Cardiac muscle cell (in vitro differentiated cells and primary cell): ENCODE measurements around the gene ZBTB3. TPM values are rescaled to one million over a fixed set of nuclear protein-coding genes. Genes with fewer than 3 reads are reported as not detected.
A peak's percentile ranks its signal among the peaks of the same experiment; 100 is the strongest.
"Not testable (repeated sequence)": the region's sequence is repeated elsewhere in the genome, so short reads cannot be mapped to it uniquely, and the experiment has no call there.

Source experiments
- DNase-seq, 2 donors: peaks; one replicate each; pipeline versions ENCODE4 v3.0.0 to v3.0.0-alpha.2; 2010 to 2017; ENCODE audit warnings: low read depth in 1 of 2, low spot score in 1 of 2
- H3K27ac ChIP-seq: fragments of 200-600 bp; sonication (generic); 2 replicates; pipeline ENCODE4 v1.5.1; 2016
- H3K27me3 ChIP-seq: fragments of 200-600 bp; sonication (generic); 2 replicates; pipeline ENCODE4 v1.6.0; 2016; ENCODE audit warnings: control low read depth
- H3K36me3 ChIP-seq: fragments of 200-600 bp; sonication (generic); 2 replicates; pipeline ENCODE4 v1.5.1; 2016; ENCODE audit warnings: control low read depth
- H3K4me1 ChIP-seq: fragments of 200-600 bp; sonication (generic); 2 replicates; pipeline ENCODE4 v1.8.1; 2017; ENCODE audit warnings: low read depth, mild to moderate bottlenecking, mixed run types
- H3K4me3 ChIP-seq: fragments of 200-600 bp; sonication (generic); 2 replicates; pipeline ENCODE4 v1.5.1; 2016; ENCODE audit warnings: mild to moderate bottlenecking
- H3K9me3 ChIP-seq: fragments of 200-600 bp; sonication (generic); 2 replicates; pipeline ENCODE4 v1.5.1; 2017; ENCODE audit warnings: low read depth, mild to moderate bottlenecking, control low read depth
- CTCF ChIP-seq: IDR thresholded peaks from 2 replicates; pipeline ENCODE4 v1.5.1; 2012; ENCODE audit warnings: low read depth, mild to moderate bottlenecking, low read length
- polyA plus RNA-seq: library from polyadenylated mRNA; unstranded; fragments of >200 nt; fragmentation: Nextera tagmentation; extraction: Ambion mirVana; gene quantifications from 2 replicates; pipeline ENCODE4 v1.2.1, GENCODE V29; 2016
- total RNA-seq: library from RNA; depleted of rRNA; stranded (reverse); fragments of >200 nt; gene quantifications from 2 replicates; pipeline ENCODE4 v1.2.3, GENCODE V29; 2016

ZBTB3 gene
- total and polyA plus RNA-seq, 2 experiments from 2014 or later = 10.4 to 14.3 TPM

- Histone ChIP-seq H3K27ac (peak overlapping the region; percentile 77), H3K4me1 (peaks cover 25% of the 10 kb centered on the region), H3K4me3 (peak overlapping the region; percentile 41), H3K9me3 (no peaks in the 10 kb centered on the region), H3K27me3 (no peaks in the 10 kb centered on the region), H3K36me3 (peaks cover 5% of the 10 kb centered on the region)
- DNase-seq = no peak
- TF ChIP-seq CTCF = no peak
Measured at GRCh38 chr11:62706850-62707247, 47.1 kb downstream of the ZBTB3 start.

- peak; percentile 97 to 98 for DNase-seq
- Histone ChIP-seq H3K4me3 (peak overlapping the region; percentile 41), H3K4me1 (peaks cover 25% of the 10 kb centered on the region), H3K36me3 (peaks cover 7% of the 10 kb centered on the region), H3K27me3 (no peaks in the 10 kb centered on the region), H3K9me3 (no peaks in the 10 kb centered on the region), H3K27ac (peak overlapping the region; percentile 83)
- no peak for TF ChIP-seq CTCF
Measured at GRCh38 chr11:62705880-62706849, 47.8 kb downstream of the ZBTB3 start.

GRCh38 chr11:62705413-62705812 lies 48.5 kb downstream of the ZBTB3 start:
- no peaks in the 10 kb centered on the region for H3K27me3 ChIP-seq
- H3K36me3 ChIP-seq = peaks cover 11% of the 10 kb centered on the region
- H3K4me1 ChIP-seq = peaks cover 25% of the 10 kb centered on the region
- peak overlapping the region; percentile 83 for H3K27ac ChIP-seq
- no peak for TF ChIP-seq CTCF
- no peaks in the 10 kb centered on the region for H3K9me3 ChIP-seq
- H3K4me3 ChIP-seq = peak overlapping the region; percentile 41
- no peak for DNase-seq

DNA sequence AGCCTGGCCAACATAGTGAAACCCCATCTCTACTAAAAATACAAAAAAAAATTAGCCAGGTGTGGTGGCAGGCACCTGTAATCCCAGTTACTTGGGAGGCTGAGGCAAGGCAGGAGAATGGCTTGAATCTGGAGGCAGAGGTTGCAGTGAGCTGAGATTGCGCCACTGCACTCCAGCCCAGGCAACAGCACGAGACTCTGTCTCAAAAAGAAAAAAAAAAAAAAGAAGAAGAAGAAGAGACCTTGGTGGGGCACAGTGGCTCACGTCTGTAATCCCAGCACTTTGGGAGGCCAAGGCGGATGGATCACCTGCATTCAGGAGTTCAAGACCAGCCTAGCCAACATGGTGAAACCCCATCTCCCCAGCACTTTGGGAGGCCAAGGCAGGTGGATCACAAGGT lies 50.0 kb downstream of the ZBTB3 start:
- not testable (repeated sequence) for H3K27ac ChIP-seq, DNase-seq, H3K9me3 ChIP-seq

GRCh38 chr11:62702246-62702645 lies 51.7 kb downstream of the ZBTB3 start:
- DNase-seq = no peak
- H3K27me3 ChIP-seq = no peaks in the 10 kb centered on the region
- H3K9me3 ChIP-seq = no peaks in the 10 kb centered on the region
- TF ChIP-seq CTCF = no peak
- no peak overlapping the region for H3K4me3 ChIP-seq
- H3K36me3 ChIP-seq = peaks cover 13% of the 10 kb centered on the region
- H3K27ac ChIP-seq = no peak overlapping the region
- peaks cover 14% of the 10 kb centered on the region for H3K4me1 ChIP-seq

More for the DNA sequence above, 50.0 kb downstream of the ZBTB3 start:
- H3K27me3 ChIP-seq, H3K4me3 ChIP-seq: not testable (repeated sequence)
- Histone ChIP-seq H3K4me1 (peaks cover 23% of the 10 kb centered on the region), H3K36me3 (peaks cover 13% of the 10 kb centered on the region)

Other genes with a start within 250 kb of the ZBTB3 start
- gene AHNAK, start 207.4 kb downstream of the ZBTB3 start, total RNA-seq = 50.1 and 77.1 TPM in 2 replicates
- 10.9 and 13.4 TPM in 2 replicates for gene AHNAK, start 207.4 kb downstream of the ZBTB3 start, polyA plus RNA-seq
- 1,990 and 2,091 TPM in 2 replicates for gene EEF1G, start 180.3 kb downstream of the ZBTB3 start, total RNA-seq
- gene EEF1G, start 180.3 kb downstream of the ZBTB3 start, polyA plus RNA-seq = 769 and 853 TPM in 2 replicates
- gene TUT1, start 162.6 kb downstream of the ZBTB3 start, total RNA-seq = 14.9 and 29.1 TPM in 2 replicates
- 18.7 and 32.1 TPM in 2 replicates for gene TUT1, start 162.6 kb downstream of the ZBTB3 start, polyA plus RNA-seq
- gene MTA2, start 152.3 kb downstream of the ZBTB3 start, total RNA-seq = 101 and 108 TPM in 2 replicates
- 22.9 and 31.9 TPM in 2 replicates for gene MTA2, start 152.3 kb downstream of the ZBTB3 start, polyA plus RNA-seq
- 21.1 and 42.8 TPM in 2 replicates for gene EML3, start 141.4 kb downstream of the ZBTB3 start, total RNA-seq
- 32.0 and 38.4 TPM in 2 replicates for gene EML3, start 141.4 kb downstream of the ZBTB3 start, polyA plus RNA-seq
- 3.3 and 3.5 TPM in 2 replicates for gene ROM1, start 140.9 kb downstream of the ZBTB3 start, total RNA-seq
- 6.9 and 7.9 TPM in 2 replicates for gene ROM1, start 140.9 kb downstream of the ZBTB3 start, polyA plus RNA-seq
- 46.4 and 52.0 TPM in 2 replicates for gene B3GAT3, start 132.2 kb downstream of the ZBTB3 start, total RNA-seq
- 53.0 and 64.9 TPM in 2 replicates for gene B3GAT3, start 132.2 kb downstream of the ZBTB3 start, polyA plus RNA-seq
- 110 TPM in 2 replicates for gene GANAB, start 107.5 kb downstream of the ZBTB3 start, total RNA-seq
- 143 and 151 TPM in 2 replicates for gene GANAB, start 107.5 kb downstream of the ZBTB3 start, polyA plus RNA-seq
- 33.9 and 36.3 TPM in 2 replicates for gene INTS5, start 100.9 kb downstream of the ZBTB3 start, total RNA-seq
- gene INTS5, start 100.9 kb downstream of the ZBTB3 start, polyA plus RNA-seq = 32.2 and 40.1 TPM in 2 replicates
- gene C11orf98, start 89.0 kb downstream of the ZBTB3 start, total RNA-seq = 136 and 141 TPM in 2 replicates
- gene C11orf98, start 89.0 kb downstream of the ZBTB3 start, polyA plus RNA-seq = 115 and 136 TPM in 2 replicates
- 3.8 and 11.0 TPM in 2 replicates for gene CSKMT, start 88.8 kb downstream of the ZBTB3 start, total RNA-seq
- 14.1 and 25.1 TPM in 2 replicates for gene CSKMT, start 88.8 kb downstream of the ZBTB3 start, polyA plus RNA-seq
- 13.0 and 18.8 TPM in 2 replicates for gene UQCC3, start 82.5 kb downstream of the ZBTB3 start, total RNA-seq
- gene UQCC3, start 82.5 kb downstream of the ZBTB3 start, polyA plus RNA-seq = 32.3 and 33.5 TPM in 2 replicates
- gene LBHD1, start 81.9 kb downstream of the ZBTB3 start, total RNA-seq = 11.1 and 11.6 TPM in 2 replicates
- 10.1 and 11.7 TPM in 2 replicates for gene LBHD1, start 81.9 kb downstream of the ZBTB3 start, polyA plus RNA-seq
- gene UBXN1, start 75.1 kb downstream of the ZBTB3 start, total RNA-seq = 235 and 302 TPM in 2 replicates
- gene UBXN1, start 75.1 kb downstream of the ZBTB3 start, polyA plus RNA-seq = 109 and 111 TPM in 2 replicates
- gene LRRN4CL, start 64.6 kb downstream of the ZBTB3 start, total RNA-seq = 0.81 and 1.9 TPM in 2 replicates
- gene LRRN4CL, start 64.6 kb downstream of the ZBTB3 start, polyA plus RNA-seq = 0.24 TPM in 1 of 2 replicates, not detected in the other
- 70.3 and 73.8 TPM in 2 replicates for gene BSCL2, start 46.7 kb downstream of the ZBTB3 start, total RNA-seq
- 73.7 and 79.2 TPM in 2 replicates for gene BSCL2, start 46.7 kb downstream of the ZBTB3 start, polyA plus RNA-seq
- 0.67 TPM in 1 of 2 replicates, not detected in the other for gene GNG3, start 46.5 kb downstream of the ZBTB3 start, total RNA-seq
- 2.6 and 3.0 TPM in 2 replicates for gene GNG3, start 46.5 kb downstream of the ZBTB3 start, polyA plus RNA-seq
- gene HNRNPUL2, start 26.7 kb downstream of the ZBTB3 start, total RNA-seq = 13.7 and 20.0 TPM in 2 replicates
- 2.9 and 3.2 TPM in 2 replicates for gene HNRNPUL2, start 26.7 kb downstream of the ZBTB3 start, polyA plus RNA-seq
- gene TTC9C, start 25.7 kb downstream of the ZBTB3 start, total RNA-seq = 36.3 and 37.3 TPM in 2 replicates
- gene TTC9C, start 25.7 kb downstream of the ZBTB3 start, polyA plus RNA-seq = 39.0 and 45.1 TPM in 2 replicates
- gene POLR2G, start 7.4 kb upstream of the ZBTB3 start, total RNA-seq = 67.2 and 101 TPM in 2 replicates
- 195 and 219 TPM in 2 replicates for gene POLR2G, start 7.4 kb upstream of the ZBTB3 start, polyA plus RNA-seq
- gene TAF6L, start 17.2 kb upstream of the ZBTB3 start, total RNA-seq = 33.1 and 38.8 TPM in 2 replicates
- 46.3 and 56.3 TPM in 2 replicates for gene TAF6L, start 17.2 kb upstream of the ZBTB3 start, polyA plus RNA-seq
- 34.2 and 55.2 TPM in 2 replicates for gene TMEM179B, start 33.2 kb upstream of the ZBTB3 start, total RNA-seq
- 78.6 and 81.8 TPM in 2 replicates for gene TMEM179B, start 33.2 kb upstream of the ZBTB3 start, polyA plus RNA-seq
- 87.1 and 88.9 TPM in 2 replicates for gene TMEM223, start 37.8 kb upstream of the ZBTB3 start, total RNA-seq
- gene TMEM223, start 37.8 kb upstream of the ZBTB3 start, polyA plus RNA-seq = 92.4 and 102 TPM in 2 replicates
- gene NXF1, start 51.3 kb upstream of the ZBTB3 start, total RNA-seq = 52.8 and 60.7 TPM in 2 replicates
- 96.7 and 127 TPM in 2 replicates for gene NXF1, start 51.3 kb upstream of the ZBTB3 start, polyA plus RNA-seq
- gene STX5, start 77.9 kb upstream of the ZBTB3 start, total RNA-seq = 38.5 and 45.2 TPM in 2 replicates
- 49.4 and 53.6 TPM in 2 replicates for gene STX5, start 77.9 kb upstream of the ZBTB3 start, polyA plus RNA-seq
- gene TEX54, start 78.7 kb upstream of the ZBTB3 start, total RNA-seq = not detected in 2 replicates
- 3.0 and 4.8 TPM in 2 replicates for gene TEX54, start 78.7 kb upstream of the ZBTB3 start, polyA plus RNA-seq
- 47.4 and 63.3 TPM in 2 replicates for gene WDR74, start 85.4 kb upstream of the ZBTB3 start, total RNA-seq
- gene WDR74, start 85.4 kb upstream of the ZBTB3 start, polyA plus RNA-seq = 42.1 and 52.8 TPM in 2 replicates
- gene SLC3A2, start 126.7 kb upstream of the ZBTB3 start, total RNA-seq = 71.8 and 79.2 TPM in 2 replicates
- 93.8 and 100 TPM in 2 replicates for gene SLC3A2, start 126.7 kb upstream of the ZBTB3 start, polyA plus RNA-seq
- 1.3 and 1.4 TPM in 2 replicates for gene CHRM1, start 167.2 kb upstream of the ZBTB3 start, total RNA-seq
- gene CHRM1, start 167.2 kb upstream of the ZBTB3 start, polyA plus RNA-seq = 0.97 and 1.6 TPM in 2 replicates
- gene SLC22A6, start 230.8 kb upstream of the ZBTB3 start, total RNA-seq = not detected in 2 replicates
- not detected in 2 replicates for gene SLC22A6, start 230.8 kb upstream of the ZBTB3 start, polyA plus RNA-seq